CD14-positive monocyte (primary cell): ENCODE results near the gene GNA12. TPM values are rescaled to one million over a fixed set of nuclear protein-coding genes. Genes with fewer than 3 reads are reported as not detected.

Source experiments
- DNase-seq, 3 donors: peaks; one replicate each; pipeline ENCODE4 v3.0.0-alpha.2; 2011 to 2022
- H2AFZ ChIP-seq: 2 replicates; pipeline ENCODE4 v1.6.0; 2012; ENCODE audit warnings: mild to moderate bottlenecking, low read depth, low read length, inconsistent platforms; ENCODE audit not compliant: insufficient read depth, poor library complexity, severe bottlenecking
- H3K27ac ChIP-seq, 2 donors: 1 replicate in 1 of 2; 2 replicates in 1 of 2; pipeline ENCODE4 v1.5.1; 2012 to 2013; ENCODE audit warnings: low read length in 2 of 2, control low read depth in 1 of 2, inconsistent platforms in 1 of 2, low read depth in 1 of 2, mild to moderate bottlenecking in 1 of 2
- H3K27me3 ChIP-seq, 2 donors: one replicate each; pipeline versions ENCODE4 v1.6.0 to v1.6.1; 2011 to 2013; ENCODE audit warnings: low read length in 2 of 2; ENCODE audit not compliant: control insufficient read depth in 2 of 2, insufficient read depth in 2 of 2
- H3K36me3 ChIP-seq, 2 donors: replicated peaks in 1 of 2; 1 replicate in 1 of 2; 2 replicates in 1 of 2; pipeline versions ENCODE4 v1.5.1 to v1.6.1; 2012 to 2013; ENCODE audit warnings: low read length in 2 of 2, control low read depth in 1 of 2, inconsistent platforms in 1 of 2, mild to moderate bottlenecking in 1 of 2; ENCODE audit not compliant: insufficient read depth in 2 of 2, control insufficient read depth in 1 of 2
- H3K4me1 ChIP-seq, 2 donors: 1 replicate in 1 of 2; 2 replicates in 1 of 2; pipeline versions ENCODE4 v1.5.1 to v1.6.1; 2012 to 2013; ENCODE audit warnings: low read length in 2 of 2, control low read depth in 1 of 2, inconsistent platforms in 1 of 2, mild to moderate bottlenecking in 1 of 2, moderate library complexity in 1 of 2; ENCODE audit not compliant: insufficient read depth in 2 of 2, control insufficient read depth in 1 of 2
- H3K4me2 ChIP-seq: replicated peaks from 2 replicates; pipeline ENCODE3; 2012; ENCODE audit warnings: low read length, moderate library complexity, mild to moderate bottlenecking; ENCODE audit not compliant: poor library complexity, severe bottlenecking; ENCODE audit errors: extremely low read depth
- H3K4me3 ChIP-seq, 3 experiments: fragments of 200-600 bp in 1 of 3; sonication (generic) in 1 of 3; replicated peaks in 1 of 3; 1 replicate in 2 of 3; 2 replicates in 1 of 3; pipeline ENCODE4 v1.5.1; 2011 to 2013; ENCODE audit warnings: low read length in 3 of 3, mild to moderate bottlenecking in 3 of 3, control low read depth in 2 of 3, low read depth in 2 of 3, inconsistent platforms in 1 of 3, moderate library complexity in 1 of 3
- H3K79me2 ChIP-seq: 2 replicates; pipeline ENCODE4 v1.6.0; 2012; ENCODE audit warnings: mild to moderate bottlenecking, control low read depth, inconsistent platforms, low read length, moderate library complexity; ENCODE audit not compliant: insufficient read depth
- H3K9ac ChIP-seq: 2 replicates; pipeline ENCODE4 v1.6.0; 2017; ENCODE audit warnings: low read length, mild to moderate bottlenecking; ENCODE audit not compliant: insufficient read depth, poor library complexity, severe bottlenecking
- H3K9me3 ChIP-seq, 2 donors: replicated peaks in 1 of 2; 1 replicate in 1 of 2; 2 replicates in 1 of 2; pipeline versions ENCODE4 v1.5.1 to v1.6.1; 2012 to 2013; ENCODE audit warnings: low read length in 2 of 2, control low read depth in 1 of 2; ENCODE audit not compliant: control insufficient read depth in 1 of 2, insufficient read depth in 1 of 2
- H4K20me1 ChIP-seq: 2 replicates; pipeline ENCODE4 v1.6.0; 2012; ENCODE audit warnings: mild to moderate bottlenecking, low read length, control low read depth, moderate library complexity; ENCODE audit not compliant: insufficient read depth
- H3K27ac Mint-ChIP-seq, 7 donors: one replicate each; pipeline ENCODE4 v1.8.0; 2020; ENCODE audit warnings: mild to moderate bottlenecking in 7 of 7, mixed read lengths in 7 of 7, moderate library complexity in 6 of 7, inconsistent platforms in 2 of 7
- H3K27me3 Mint-ChIP-seq, 3 donors: one replicate each; pipeline ENCODE4 v1.8.0; 2021 to 2022; ENCODE audit warnings: low read depth in 3 of 3, mild to moderate bottlenecking in 3 of 3, mixed read lengths in 3 of 3, moderate library complexity in 3 of 3, inconsistent platforms in 1 of 3
- H3K36me3 Mint-ChIP-seq, 2 donors: one replicate each; pipeline ENCODE4 v1.8.0; 2020; ENCODE audit warnings: mixed read lengths in 2 of 2, inconsistent platforms in 1 of 2, mild to moderate bottlenecking in 1 of 2
- H3K4me1 Mint-ChIP-seq: one replicate; pipeline ENCODE4 v1.8.0; 2020; ENCODE audit warnings: mild to moderate bottlenecking, mixed read lengths
- H3K4me3 Mint-ChIP-seq, 2 donors: one replicate each; pipeline ENCODE4 v1.8.0; 2020; ENCODE audit warnings: mild to moderate bottlenecking in 2 of 2, mixed read lengths in 2 of 2, moderate library complexity in 1 of 2
- H3K9me3 Mint-ChIP-seq, 7 donors: one replicate each; pipeline ENCODE4 v1.8.0; 2020 to 2022; ENCODE audit warnings: mixed read lengths in 7 of 7, mild to moderate bottlenecking in 6 of 7, moderate library complexity in 6 of 7, inconsistent platforms in 2 of 7
- WGBS: methylation state at CpG from one replicate; pipeline ENCODE4 v1.1.5; 2013; ENCODE audit warnings: missing lambda C conversion rate; ENCODE audit not compliant: insufficient coverage; 5-methylcytosine and 5-hydroxymethylcytosine counted together
- intact Hi-C, 2 donors: fragments of 100-400 bp; cut with micrococcal nuclease; formaldehyde crosslinking; loops; one replicate each; pipeline versions ENCODE4 v1.15.0 to v1.15.1; 2023
- polyA plus RNA-seq, 3 donors: library from polyadenylated mRNA; depleted of rRNA in 1 of 3; unstranded in 2 of 3; stranded (reverse) in 1 of 3; fragments of 300-500 nt in 2 of 3; fragments of >200 nt in 1 of 3; fragmentation: Illumina TruSeq in 2 of 3; gene quantifications; 1 replicate in 2 of 3; 2 replicates in 1 of 3; pipeline ENCODE4 v1.2.3, GENCODE V29; 2012 to 2021
- TF ChIP-seq, protein P1 (sequence below): fragments of 200-600 bp; IDR thresholded peaks from one replicate; pipeline ENCODE4 v1.8.0; 2022; ENCODE audit warnings: antibody characterized with exemption, mild to moderate bottlenecking

Gene GNA12
- polyA plus RNA-seq, 3 donors: 3.4 to 25.9 (median 10.6) TPM

DNA sequence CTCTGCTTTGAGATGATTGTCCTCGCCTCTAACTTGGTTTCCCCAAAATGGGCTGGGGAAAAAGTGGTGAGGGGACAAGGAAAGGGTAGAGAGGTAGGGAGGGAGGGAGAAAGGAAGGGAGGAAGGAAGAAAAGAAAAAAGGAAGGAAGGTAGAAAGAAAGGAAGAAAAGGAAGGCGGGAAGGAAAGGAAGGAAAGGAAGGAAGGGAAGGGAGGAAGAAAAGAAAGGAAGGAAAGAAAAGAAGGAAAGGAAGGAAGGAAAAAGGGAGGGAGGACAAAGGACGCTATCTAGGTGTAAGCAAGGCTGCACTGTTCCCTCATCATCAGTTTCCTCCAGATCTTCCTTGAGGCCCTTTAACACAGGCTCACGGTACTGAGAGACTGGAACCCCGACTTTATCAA lies 2.2 kb downstream of the GNA12 start:
- H4K20me1 ChIP-seq: peaks cover 14% of the 10 kb centered on the region
- Mint-ChIP-seq H3K27me3 (peaks cover 4 to 8% (median 6%) of the 10 kb centered on the region in 3 donors), H3K4me3 (no peak overlapping the region), H3K4me1 (peaks cover 66% of the 10 kb centered on the region), H3K36me3 (peaks cover 29 to 37% of the 10 kb centered on the region in 2 donors), H3K9me3 (peaks cover 0 to 2% (median 0%) of the 10 kb centered on the region in 7 donors), H3K27ac (no peak overlapping the region)
- no peaks in the 10 kb centered on the region for H3K27me3 ChIP-seq
- H3K36me3 ChIP-seq: peaks cover 0 to 7% of the 10 kb centered on the region in 2 donors
- intact Hi-C loops: loop anchor here (5.0 to 10.0 kb wide), 2 partner anchors 107 to 120 kb away; no protein-coding TSS in a partner anchor
- TF ChIP-seq, protein P1, sequence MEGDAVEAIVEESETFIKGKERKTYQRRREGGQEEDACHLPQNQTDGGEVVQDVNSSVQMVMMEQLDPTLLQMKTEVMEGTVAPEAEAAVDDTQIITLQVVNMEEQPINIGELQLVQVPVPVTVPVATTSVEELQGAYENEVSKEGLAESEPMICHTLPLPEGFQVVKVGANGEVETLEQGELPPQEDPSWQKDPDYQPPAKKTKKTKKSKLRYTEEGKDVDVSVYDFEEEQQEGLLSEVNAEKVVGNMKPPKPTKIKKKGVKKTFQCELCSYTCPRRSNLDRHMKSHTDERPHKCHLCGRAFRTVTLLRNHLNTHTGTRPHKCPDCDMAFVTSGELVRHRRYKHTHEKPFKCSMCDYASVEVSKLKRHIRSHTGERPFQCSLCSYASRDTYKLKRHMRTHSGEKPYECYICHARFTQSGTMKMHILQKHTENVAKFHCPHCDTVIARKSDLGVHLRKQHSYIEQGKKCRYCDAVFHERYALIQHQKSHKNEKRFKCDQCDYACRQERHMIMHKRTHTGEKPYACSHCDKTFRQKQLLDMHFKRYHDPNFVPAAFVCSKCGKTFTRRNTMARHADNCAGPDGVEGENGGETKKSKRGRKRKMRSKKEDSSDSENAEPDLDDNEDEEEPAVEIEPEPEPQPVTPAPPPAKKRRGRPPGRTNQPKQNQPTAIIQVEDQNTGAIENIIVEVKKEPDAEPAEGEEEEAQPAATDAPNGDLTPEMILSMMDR: no peak
- H3K9me3 ChIP-seq: no peaks in the 10 kb centered on the region
- no peak overlapping the region for H2AFZ ChIP-seq
- H3K9ac ChIP-seq: no peak overlapping the region
- H3K4me3 ChIP-seq: no peak overlapping the region
- peaks cover 12% of the 10 kb centered on the region for H3K79me2 ChIP-seq
- no peak overlapping the region for H3K27ac ChIP-seq
- peaks cover 19 to 30% of the 10 kb centered on the region in 2 donors for H3K4me1 ChIP-seq
- 75% methylated on average over 4 of the region's 5 CpGs for WGBS
- no peak overlapping the region for H3K4me2 ChIP-seq
- no peak for DNase-seq

DNA sequence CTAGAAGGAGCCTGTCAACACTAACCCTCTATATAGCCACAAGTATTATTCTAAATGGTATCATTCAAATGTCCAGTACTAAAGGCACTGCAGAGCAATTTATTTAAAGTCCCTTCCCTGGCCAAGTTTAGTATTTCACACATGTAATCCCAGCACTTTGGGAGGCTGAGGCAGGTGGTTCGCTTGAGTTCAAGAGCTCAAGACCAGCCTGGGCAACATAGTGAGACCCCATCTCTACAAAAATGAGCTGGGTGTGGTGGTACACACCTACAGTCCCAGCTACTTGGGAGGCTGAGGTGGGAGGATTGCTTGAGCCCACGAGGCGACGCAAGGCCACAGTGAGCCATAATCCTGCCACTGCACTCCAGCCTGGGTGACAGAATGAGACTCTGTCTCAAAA lies 3.6 kb downstream of the GNA12 start:
- Mint-ChIP-seq H3K36me3 (peaks cover 44 to 47% of the 10 kb centered on the region in 2 donors), H3K9me3 (peaks cover 0 to 6% (median 0%) of the 10 kb centered on the region in 7 donors), H3K4me1 (peaks cover 69% of the 10 kb centered on the region), H3K4me3 (no peak overlapping the region), H3K27me3 (peaks cover 2 to 4% (median 3%) of the 10 kb centered on the region in 3 donors), H3K27ac (peak overlapping the region in 2 of 7 donors; percentile 11 to 13)
- intact Hi-C loops: loop anchor here (5.0 to 10.0 kb wide), 2 partner anchors 106 to 118 kb away; no protein-coding TSS in a partner anchor
- Histone ChIP-seq H2AFZ (no peak overlapping the region), H3K9ac (no peak overlapping the region), H3K79me2 (peaks cover 17% of the 10 kb centered on the region), H3K27me3 (no peaks in the 10 kb centered on the region), H3K4me3 (no peak overlapping the region), H3K4me2 (no peak overlapping the region), H3K36me3 (peaks cover 0 to 7% of the 10 kb centered on the region in 2 donors), H3K27ac (no peak overlapping the region), H3K9me3 (no peaks in the 10 kb centered on the region), H3K4me1 (peaks cover 19 to 30% of the 10 kb centered on the region in 2 donors), H4K20me1 (peaks cover 19% of the 10 kb centered on the region)
- TF ChIP-seq, protein P1: no peak
- no peak for DNase-seq
- no CpG with 5 or more reads among the region's 4 CpGs for WGBS
